Peyer's patch (tissue), 4 donors: ENCODE measurements around the gene STX12. TPM values are rescaled to one million over a fixed set of nuclear protein-coding genes. Genes with fewer than 3 reads are reported as not detected.
"Not testable (repeated sequence)": the region's sequence is repeated elsewhere in the genome, so short reads cannot be mapped to it uniquely, and the experiment has no call there.

Experiments used
- DNase-seq, 3 donors: peaks; one replicate each; pipeline ENCODE4 v3.0.0-alpha.2; 2017 to 2019
- H3K27ac ChIP-seq, 4 donors: fragments of 200-600 bp; sonication (generic); one replicate each; pipeline ENCODE4 v1.5.1; 2016 to 2019
- H3K27me3 ChIP-seq, 2 donors: fragments of 200-600 bp; sonication (generic); one replicate each; pipeline ENCODE4 v1.5.1; 2019
- H3K36me3 ChIP-seq, 3 donors: fragments of 200-600 bp; sonication (generic); one replicate each; pipeline ENCODE4 v1.5.1; 2016 to 2019
- H3K4me1 ChIP-seq, 4 donors: fragments of 200-600 bp; sonication (generic); one replicate each; pipeline ENCODE4 v1.5.1; 2016 to 2019
- H3K4me3 ChIP-seq, 4 donors: fragments of 200-600 bp; sonication (generic); 1 replicate in 3 of 4; 2 replicates in 1 of 4; pipeline ENCODE4 v1.5.1; 2016 to 2019; ENCODE audit warnings: mild to moderate bottlenecking in 1 of 4
- H3K9me3 ChIP-seq, 4 donors: fragments of 200-600 bp; sonication (generic); one replicate each; pipeline ENCODE4 v1.5.1; 2016 to 2019; ENCODE audit warnings: mild to moderate bottlenecking in 1 of 4
- POLR2A ChIP-seq, 2 donors: fragments of 450-650 bp; IDR thresholded peaks; one replicate each; pipeline ENCODE4 v1.5.1; 2017; ENCODE audit warnings: antibody characterized with exemption in 2 of 2, mild to moderate bottlenecking in 2 of 2, moderate library complexity in 2 of 2
- total RNA-seq, 4 donors: library from RNA; depleted of rRNA; stranded (reverse); fragments of >200 nt; gene quantifications; one replicate each; pipeline ENCODE4 v1.1.0, GENCODE V29; 2016
- TF ChIP-seq, protein P1 (sequence below), 6 experiments: fragments of 450-650 bp in 4 of 6; fragments of 200-600 bp in 2 of 6; sonication (generic) in 1 of 6; IDR thresholded peaks; one replicate each; pipeline ENCODE4 v1.5.1; 2017 to 2019; ENCODE audit warnings: antibody characterized with exemption in 6 of 6, mild to moderate bottlenecking in 3 of 6, moderate library complexity in 1 of 6

Gene STX12
- total RNA-seq, 4 donors from 2014 or later, result 57.8 to 63.7 (median 59.9) TPM

DNA sequence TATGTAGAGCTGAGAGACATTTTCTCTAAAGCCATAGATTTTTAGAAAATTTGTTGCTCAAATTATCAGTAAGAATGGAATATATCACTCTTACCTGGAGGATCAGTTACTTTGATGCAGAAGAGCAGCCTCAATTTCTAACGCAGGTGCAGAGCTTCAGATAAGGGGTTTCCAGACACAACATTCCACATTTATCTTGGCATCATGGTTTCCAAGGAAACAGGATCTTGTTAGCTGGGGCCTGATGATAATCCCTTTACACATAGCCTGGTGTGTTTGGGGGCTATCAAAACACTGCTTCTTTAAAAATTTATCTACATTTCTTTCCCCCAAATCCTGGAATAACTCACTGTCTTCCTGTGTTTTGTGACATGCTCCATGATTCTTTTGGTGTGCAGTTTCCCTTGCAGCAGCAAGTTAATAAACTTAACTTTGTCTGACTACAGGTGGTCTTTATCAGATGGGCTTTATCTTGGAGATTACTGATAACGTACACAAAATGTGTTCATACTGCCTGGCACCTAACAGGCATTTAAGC, 2.7 kb upstream of the STX12 start:
- Histone ChIP-seq H3K4me3 (no peak overlapping the region), H3K9me3 (no peaks in the 10 kb centered on the region), H3K4me1 (peaks cover 0 to 15% (median 5%) of the 10 kb centered on the region in 4 donors), H3K27ac (no peak overlapping the region), H3K36me3 (no peaks in the 10 kb centered on the region), H3K27me3 (no peaks in the 10 kb centered on the region)
- no peak for TF ChIP-seq POLR2A (IDR thresholded peaks at IDR 0.05)
- TF ChIP-seq, protein P1, sequence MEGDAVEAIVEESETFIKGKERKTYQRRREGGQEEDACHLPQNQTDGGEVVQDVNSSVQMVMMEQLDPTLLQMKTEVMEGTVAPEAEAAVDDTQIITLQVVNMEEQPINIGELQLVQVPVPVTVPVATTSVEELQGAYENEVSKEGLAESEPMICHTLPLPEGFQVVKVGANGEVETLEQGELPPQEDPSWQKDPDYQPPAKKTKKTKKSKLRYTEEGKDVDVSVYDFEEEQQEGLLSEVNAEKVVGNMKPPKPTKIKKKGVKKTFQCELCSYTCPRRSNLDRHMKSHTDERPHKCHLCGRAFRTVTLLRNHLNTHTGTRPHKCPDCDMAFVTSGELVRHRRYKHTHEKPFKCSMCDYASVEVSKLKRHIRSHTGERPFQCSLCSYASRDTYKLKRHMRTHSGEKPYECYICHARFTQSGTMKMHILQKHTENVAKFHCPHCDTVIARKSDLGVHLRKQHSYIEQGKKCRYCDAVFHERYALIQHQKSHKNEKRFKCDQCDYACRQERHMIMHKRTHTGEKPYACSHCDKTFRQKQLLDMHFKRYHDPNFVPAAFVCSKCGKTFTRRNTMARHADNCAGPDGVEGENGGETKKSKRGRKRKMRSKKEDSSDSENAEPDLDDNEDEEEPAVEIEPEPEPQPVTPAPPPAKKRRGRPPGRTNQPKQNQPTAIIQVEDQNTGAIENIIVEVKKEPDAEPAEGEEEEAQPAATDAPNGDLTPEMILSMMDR (IDR thresholded peaks at IDR 0.05), result no peak
- DNase-seq, result no peak

DNA sequence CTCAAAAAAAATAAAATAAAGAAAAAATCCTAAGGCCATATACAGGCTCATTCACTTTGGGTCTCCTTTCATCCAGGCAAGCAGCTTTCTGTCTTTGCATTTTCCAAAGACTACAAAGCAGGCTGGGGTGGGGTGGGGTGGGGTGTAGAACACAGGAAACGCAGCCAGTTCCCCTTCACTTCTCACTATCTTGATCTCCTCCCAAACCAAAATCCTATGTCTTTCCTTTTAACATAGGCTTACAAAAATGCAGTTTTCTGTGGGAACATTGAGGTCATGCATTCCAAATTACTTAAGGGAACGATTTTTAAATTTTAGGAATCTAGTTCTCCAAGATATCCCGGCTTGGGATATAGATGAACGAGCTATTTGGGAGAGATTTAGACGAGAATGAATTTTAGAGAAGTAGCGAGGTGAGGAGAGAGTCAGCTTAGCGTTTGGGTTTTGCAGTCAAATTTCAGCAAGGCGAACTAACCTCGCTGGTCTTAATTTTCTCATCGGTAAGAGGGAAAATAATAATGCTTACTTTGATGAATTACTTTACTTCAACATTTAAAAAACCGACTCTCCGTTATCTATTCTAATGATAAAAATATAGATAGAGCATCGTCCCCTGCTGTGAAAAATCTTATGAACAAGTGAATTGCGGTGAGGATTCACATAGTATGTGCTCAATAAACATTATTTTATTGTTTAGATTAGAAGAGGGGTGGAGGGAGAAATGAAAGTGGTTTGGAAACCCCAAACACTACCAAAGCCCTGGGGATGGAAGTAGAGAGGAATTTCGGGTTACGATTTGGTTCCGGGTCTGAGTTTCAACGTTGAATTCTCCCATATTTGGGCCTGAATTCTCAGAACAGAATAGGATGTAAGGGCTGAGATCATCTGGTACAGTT, 735 bp upstream of the STX12 start:
- Histone ChIP-seq H3K27me3 (no peaks in the 10 kb centered on the region), H3K4me3 (peak overlapping the region; percentile 58 to 91 (median 82)), H3K27ac (peak overlapping the region; percentile 92 to 98 (median 92)), H3K9me3 (no peaks in the 10 kb centered on the region), H3K36me3 (no peaks in the 10 kb centered on the region), H3K4me1 (peaks cover 0 to 18% (median 5%) of the 10 kb centered on the region in 4 donors)
- no peak for DNase-seq
- TF ChIP-seq, protein P1 (IDR thresholded peaks at IDR 0.05), result no peak
- TF ChIP-seq POLR2A (IDR thresholded peaks at IDR 0.05), result no peak

DNA sequence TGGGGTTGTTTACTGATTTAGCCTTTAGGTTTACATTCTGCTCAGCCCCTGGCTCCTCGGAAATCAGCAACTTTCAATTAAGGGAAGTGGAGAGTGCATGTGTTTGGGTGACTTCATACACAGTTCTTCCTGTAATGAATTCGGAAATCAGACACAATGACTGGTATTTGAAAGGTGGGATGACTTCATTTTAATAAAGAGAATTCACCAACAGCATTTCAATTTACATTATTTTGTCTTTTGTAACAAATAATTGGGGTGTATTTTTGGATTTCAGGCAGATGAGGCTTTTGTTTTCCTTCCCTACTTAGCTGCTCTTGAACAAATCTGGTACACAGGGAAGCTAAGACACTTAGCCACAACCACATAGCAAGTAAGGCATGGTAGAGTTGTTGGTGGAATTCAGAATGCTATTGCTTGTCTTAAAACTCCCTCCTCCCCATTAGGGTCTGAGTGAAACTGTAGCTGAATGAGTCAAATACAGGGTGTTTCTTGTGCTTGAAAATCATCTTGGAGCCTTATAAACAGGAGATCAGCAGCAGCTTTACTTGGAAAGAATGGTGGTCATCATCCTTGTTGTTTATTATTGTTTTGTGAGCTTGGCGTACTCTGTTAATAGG, 917 bp downstream of the STX12 start:
- peaks cover 0 to 21% (median 5%) of the 10 kb centered on the region in 4 donors for H3K4me1 ChIP-seq
- H3K27ac ChIP-seq, result peak overlapping the region; percentile 92 to 98 (median 92)
- no peaks in the 10 kb centered on the region for H3K36me3 ChIP-seq
- peak overlapping the region; percentile 58 to 91 (median 82) for H3K4me3 ChIP-seq
- TF ChIP-seq POLR2A (IDR thresholded peaks at IDR 0.05), result no peak
- TF ChIP-seq, protein P1 (IDR thresholded peaks at IDR 0.05), result no peak
- no peak for DNase-seq
- no peaks in the 10 kb centered on the region for H3K27me3 ChIP-seq
- no peaks in the 10 kb centered on the region for H3K9me3 ChIP-seq

DNA sequence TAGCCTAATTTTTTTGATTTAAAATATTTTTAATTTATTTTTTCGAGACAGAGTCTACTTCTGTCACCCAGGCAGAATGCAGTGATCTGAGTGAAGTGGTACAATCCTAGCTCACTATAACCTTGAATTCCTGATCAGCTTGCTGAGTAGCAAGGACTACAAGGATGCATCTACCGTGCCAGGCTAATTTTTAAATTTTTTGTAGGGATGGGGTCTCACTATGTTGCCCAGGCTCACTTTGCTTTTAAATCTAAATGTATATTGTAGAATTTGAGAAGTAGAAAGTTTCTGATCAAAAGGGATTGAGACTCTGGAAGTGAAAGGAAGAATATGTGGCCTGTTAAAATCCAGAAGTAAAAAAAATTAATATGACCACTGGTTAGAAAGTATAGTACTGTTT, 1.6 kb downstream of the STX12 start:
- no peak for DNase-seq
- no peaks in the 10 kb centered on the region for H3K27me3 ChIP-seq
- peaks cover 0 to 27% (median 5%) of the 10 kb centered on the region in 4 donors for H3K4me1 ChIP-seq
- no peaks in the 10 kb centered on the region for H3K36me3 ChIP-seq
- no peak for TF ChIP-seq POLR2A (IDR thresholded peaks at IDR 0.05)
- TF ChIP-seq, protein P1 (IDR thresholded peaks at IDR 0.05), result no peak
- no peaks in the 10 kb centered on the region for H3K9me3 ChIP-seq
- H3K4me3 ChIP-seq, result peak overlapping the region in 1 of 4 donors; percentile 77
- no peak overlapping the region for H3K27ac ChIP-seq

DNA sequence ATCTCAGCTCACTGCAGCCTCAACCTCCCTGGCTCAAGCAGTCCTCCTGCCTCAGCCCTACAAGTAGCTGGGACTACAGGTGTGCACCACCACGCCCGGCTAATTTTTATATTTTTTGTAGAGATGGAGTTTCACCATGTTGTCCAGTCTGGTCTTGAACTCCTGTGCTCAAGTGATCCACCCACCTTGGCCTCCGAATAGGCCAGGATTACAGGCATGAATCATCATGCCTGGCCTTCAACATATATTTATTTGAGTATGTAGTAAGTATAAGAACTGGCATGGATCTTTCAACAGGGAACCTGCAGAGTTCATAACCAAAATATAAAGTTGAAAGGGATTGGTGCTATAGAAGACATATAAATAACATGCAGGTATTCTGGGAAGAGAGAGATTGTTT, 2.3 kb downstream of the STX12 start:
- not testable (repeated sequence) for H3K9me3 ChIP-seq, H3K4me3 ChIP-seq

GRCh38 chr1:27776276-27776675, 3.3 kb downstream of the STX12 start:
- not testable (repeated sequence) for H3K27me3 ChIP-seq, H3K36me3 ChIP-seq, H3K9me3 ChIP-seq, DNase-seq, H3K27ac ChIP-seq, H3K4me3 ChIP-seq
- peaks cover 0 to 30% (median 5%) of the 10 kb centered on the region in 4 donors for H3K4me1 ChIP-seq

More for the DNA sequence above, 2.3 kb downstream of the STX12 start:
- not testable (repeated sequence) for H3K27ac ChIP-seq, H3K27me3 ChIP-seq, DNase-seq, H3K36me3 ChIP-seq
- peaks cover 0 to 30% (median 5%) of the 10 kb centered on the region in 4 donors for H3K4me1 ChIP-seq
